Panc1 (cell line): ENCODE measurements around the gene TTLL11. TPM values are rescaled to one million over a fixed set of nuclear protein-coding genes. Genes with fewer than 3 reads are reported as not detected.

ENCODE experiments used
- ATAC-seq: fragments of 200-7000 bp; cut with Tn5 transposase; 2 replicates; pipeline ENCODE4 v1.9.1; 2020; ENCODE audit warnings: mild to moderate bottlenecking, moderate library complexity
- BruUV-seq: library from RNA; stranded (reverse); fragments of 400-500 nt; replicated peaks from 2 replicates; lab custom pipeline; 2021; lab: Mats Ljungman, UMichigan
- CTCF ChIA-PET: fragments of 300-600 bp; sonication (Branson Sonifier 250); formaldehyde crosslinking; loops from one replicate; lab custom pipeline; 2022; ENCODE audit warnings: antibody characterized with exemption; lab: Charles Lee
- POLR2A ChIA-PET: fragments of 300-600 bp; sonication (Branson Sonifier 250); formaldehyde crosslinking; loops from one replicate; lab custom pipeline; 2022; ENCODE audit warnings: antibody characterized with exemption; lab: Charles Lee
- DNase-seq: peaks from one replicate; pipeline ENCODE4 v3.0.0-alpha.2; 2010; ENCODE audit warnings: low read depth, low spot score
- H3K27ac ChIP-seq: 2 replicates; pipeline ENCODE4 v1.5.1; 2011; ENCODE audit warnings: mild to moderate bottlenecking, low read length, inconsistent platforms
- H3K27me3 ChIP-seq: fragments of 200-500 bp; sonication (Bioruptor generic); 2 replicates; pipeline ENCODE4 v1.6.0; 2014; ENCODE audit warnings: low read length, inconsistent platforms; ENCODE audit not compliant: control insufficient read depth, insufficient read depth
- H3K36me3 ChIP-seq: fragments of 200-500 bp; sonication (Bioruptor generic); 2 replicates; pipeline ENCODE4 v1.5.1; 2014; ENCODE audit warnings: inconsistent platforms, mild to moderate bottlenecking, low read length, moderate library complexity; ENCODE audit not compliant: control insufficient read depth, insufficient read depth
- H3K4me1 ChIP-seq: 2 replicates; pipeline ENCODE4 v1.5.1; 2011; ENCODE audit warnings: inconsistent platforms, mild to moderate bottlenecking, low read length, moderate library complexity; ENCODE audit not compliant: control insufficient read depth, insufficient read depth
- H3K4me3 ChIP-seq, 2 experiments: 2 replicates each; pipeline ENCODE4 v1.5.1; 2011 to 2012; ENCODE audit warnings: low read depth in 2 of 2, low read length in 2 of 2, mild to moderate bottlenecking in 2 of 2, inconsistent platforms in 1 of 2, moderate library complexity in 1 of 2
- H3K9me3 ChIP-seq: fragments of 200-500 bp; sonication (Bioruptor generic); 2 replicates; pipeline ENCODE4 v1.5.1; 2014; ENCODE audit warnings: low read depth, mild to moderate bottlenecking, inconsistent platforms, low read length, moderate library complexity; ENCODE audit not compliant: control insufficient read depth, insufficient read depth
- CTCF ChIP-seq: fragments of 450-650 bp; IDR thresholded peaks from 2 replicates; pipeline ENCODE4 v1.5.1; 2017; ENCODE audit warnings: mild to moderate bottlenecking
- POLR2AphosphoS5 ChIP-seq: IDR thresholded peaks from 2 replicates; pipeline ENCODE4 v1.6.1; 2012; ENCODE audit warnings: mild to moderate bottlenecking, low read depth, low read length, moderate library complexity
- SIN3A ChIP-seq: IDR thresholded peaks from 2 replicates; pipeline ENCODE4 v1.6.1; 2012; ENCODE audit warnings: low read depth, mild to moderate bottlenecking, low read length, moderate library complexity, borderline replicate concordance; ENCODE audit not compliant: insufficient read depth
- TCF7L2 ChIP-seq: IDR thresholded peaks from 2 replicates; pipeline ENCODE4 v1.6.1; 2011; ENCODE audit warnings: mild to moderate bottlenecking, low read depth, low read length, inconsistent platforms
- in situ Hi-C: cut with HindIII; loops from 2 replicates; pipeline ENCODE4 v1.10.0; 2016; ENCODE audit warnings: low sequenced_read_pairs, low pct_unique_long_range_greater_than_20kb
- intact Hi-C: fragments of 100-400 bp; cut with micrococcal nuclease; formaldehyde crosslinking; loops from one replicate; pipeline ENCODE4 v1.10.0; 2022; ENCODE audit not compliant: unreplicated experiment
- total RNA-seq: library from RNA; stranded (reverse); gene quantifications from one replicate; pipeline ENCODE4 v1.2.1, GENCODE V29; 2021; ENCODE audit not compliant: unreplicated experiment
- TF ChIP-seq, protein P1 (sequence below), 2 experiments: IDR thresholded peaks; 2 replicates each; pipeline ENCODE4 v1.6.1; 2011 to 2012; ENCODE audit warnings: low read depth in 2 of 2, control low read depth in 1 of 2, low read length in 1 of 2, mild to moderate bottlenecking in 1 of 2, moderate library complexity in 1 of 2; ENCODE audit not compliant: insufficient read depth in 1 of 2

Gene TTLL11
- total RNA-seq, 1 experiment from 2014 or later: 1.1 TPM

- Histone ChIP-seq H3K9me3 (no peaks in the 10 kb centered on the region), H3K27ac (no peak overlapping the region), H3K36me3 (no peaks in the 10 kb centered on the region), H3K4me1 (no peaks in the 10 kb centered on the region), H3K27me3 (no peaks in the 10 kb centered on the region), H3K4me3 (no peak overlapping the region)
- TF ChIP-seq, protein P1, sequence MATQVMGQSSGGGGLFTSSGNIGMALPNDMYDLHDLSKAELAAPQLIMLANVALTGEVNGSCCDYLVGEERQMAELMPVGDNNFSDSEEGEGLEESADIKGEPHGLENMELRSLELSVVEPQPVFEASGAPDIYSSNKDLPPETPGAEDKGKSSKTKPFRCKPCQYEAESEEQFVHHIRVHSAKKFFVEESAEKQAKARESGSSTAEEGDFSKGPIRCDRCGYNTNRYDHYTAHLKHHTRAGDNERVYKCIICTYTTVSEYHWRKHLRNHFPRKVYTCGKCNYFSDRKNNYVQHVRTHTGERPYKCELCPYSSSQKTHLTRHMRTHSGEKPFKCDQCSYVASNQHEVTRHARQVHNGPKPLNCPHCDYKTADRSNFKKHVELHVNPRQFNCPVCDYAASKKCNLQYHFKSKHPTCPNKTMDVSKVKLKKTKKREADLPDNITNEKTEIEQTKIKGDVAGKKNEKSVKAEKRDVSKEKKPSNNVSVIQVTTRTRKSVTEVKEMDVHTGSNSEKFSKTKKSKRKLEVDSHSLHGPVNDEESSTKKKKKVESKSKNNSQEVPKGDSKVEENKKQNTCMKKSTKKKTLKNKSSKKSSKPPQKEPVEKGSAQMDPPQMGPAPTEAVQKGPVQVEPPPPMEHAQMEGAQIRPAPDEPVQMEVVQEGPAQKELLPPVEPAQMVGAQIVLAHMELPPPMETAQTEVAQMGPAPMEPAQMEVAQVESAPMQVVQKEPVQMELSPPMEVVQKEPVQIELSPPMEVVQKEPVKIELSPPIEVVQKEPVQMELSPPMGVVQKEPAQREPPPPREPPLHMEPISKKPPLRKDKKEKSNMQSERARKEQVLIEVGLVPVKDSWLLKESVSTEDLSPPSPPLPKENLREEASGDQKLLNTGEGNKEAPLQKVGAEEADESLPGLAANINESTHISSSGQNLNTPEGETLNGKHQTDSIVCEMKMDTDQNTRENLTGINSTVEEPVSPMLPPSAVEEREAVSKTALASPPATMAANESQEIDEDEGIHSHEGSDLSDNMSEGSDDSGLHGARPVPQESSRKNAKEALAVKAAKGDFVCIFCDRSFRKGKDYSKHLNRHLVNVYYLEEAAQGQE (IDR thresholded peaks at IDR 0.05; ENCODE audit: insufficient read depth in 1 of 2, low read depth in 2 of 2, low read length in 1 of 2): no peak
- DNase-seq: no peak
- intact Hi-C loops: no loop called here
- BruUV-seq: no TSS peak
- CTCF ChIA-PET: no interaction called here
- POLR2A ChIA-PET: no interaction called here
- no peak for ATAC-seq
- in situ Hi-C loops: no loop called here
Measured at GRCh38 chr9:121840838-121841760, 252.0 kb downstream of the TTLL11 start.

DNA sequence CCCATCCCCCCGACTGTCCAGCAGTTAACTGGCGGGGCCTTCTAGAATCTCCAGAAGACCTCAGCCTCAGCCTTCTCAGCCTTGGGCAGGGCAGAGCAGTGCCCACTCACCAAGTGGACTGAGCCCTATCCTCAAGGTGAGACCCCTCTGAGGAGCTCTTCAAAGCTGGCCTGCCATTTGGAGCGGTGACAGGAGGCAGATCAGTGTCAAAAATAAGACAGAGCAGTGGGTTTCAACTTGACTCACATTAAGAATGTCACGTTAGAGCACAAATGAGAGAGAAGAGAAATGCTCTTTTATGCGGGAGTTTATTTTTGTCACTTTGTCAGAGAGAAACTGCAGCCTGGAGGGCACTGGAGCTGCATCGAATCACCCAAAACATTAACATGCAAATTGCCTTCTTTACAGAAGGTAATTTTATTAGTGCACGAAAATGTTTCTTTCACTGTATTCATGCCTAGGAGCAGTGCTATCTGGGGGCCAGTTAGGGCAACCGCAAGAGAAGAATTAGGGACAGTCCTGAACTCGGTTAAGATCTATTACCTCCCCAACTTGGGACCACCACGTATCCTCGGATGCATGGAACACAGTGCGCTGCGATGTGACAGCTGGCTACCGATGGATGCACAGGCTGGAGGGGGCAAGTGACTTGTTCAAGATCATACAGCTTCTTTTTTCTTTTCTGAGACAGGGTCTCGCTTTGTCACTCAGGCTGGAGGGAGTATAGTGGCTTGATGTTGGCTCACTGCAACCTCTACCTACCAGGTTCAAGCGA is 253.2 kb downstream of the TTLL11 start:
- no peaks in the 10 kb centered on the region for H3K4me1 ChIP-seq
- no TSS peak for BruUV-seq
- DNase-seq (no peak), ATAC-seq (no peak)
- TF ChIP-seq SIN3A (no peak), TCF7L2 (no peak), CTCF (no peak), POLR2AphosphoS5 (no peak)
- TF ChIP-seq, protein P1 (IDR thresholded peaks at IDR 0.05; ENCODE audit: insufficient read depth in 1 of 2, low read depth in 2 of 2, low read length in 1 of 2): no peak
- POLR2A ChIA-PET: no interaction called here
- no peak overlapping the region for H3K4me3 ChIP-seq
- no peaks in the 10 kb centered on the region for H3K9me3 ChIP-seq
- in situ Hi-C loops (no loop called here), intact Hi-C loops (no loop called here)
- H3K27ac ChIP-seq: no peak overlapping the region
- no peaks in the 10 kb centered on the region for H3K27me3 ChIP-seq
- no peaks in the 10 kb centered on the region for H3K36me3 ChIP-seq
- CTCF ChIA-PET: no interaction called here
